ENCODE data around the gene ARHGAP15. TPM values are rescaled to one million over a fixed set of nuclear protein-coding genes. Genes with fewer than 3 reads are reported as not detected.

The ARHGAP15 gene
- total and polyA plus RNA-seq, 2 experiments from 2014 or later: 0.26 TPM; not detected in 1

- TF ChIP-seq ZNF462 (CRISPR knock-in tag; IDR thresholded peaks at IDR 0.05) (no peak), CREB1 (CRISPR knock-in tag; IDR thresholded peaks at IDR 0.05; ENCODE audit: low read depth) (no peak), STAT1 (IDR thresholded peaks at IDR 0.05; ENCODE audit: unreplicated experiment) (no peak), ZNF331 (CRISPR knock-in tag; IDR thresholded peaks at IDR 0.05; ENCODE audit: low read depth) (no peak), ZNF114 (CRISPR knock-in tag; IDR thresholded peaks at IDR 0.05) (no peak)
Observed at GRCh38 chr2:143146366-143146765, 17.1 kb downstream of the ARHGAP15 start (continued).

- no peak overlapping the region for H3K27ac Mint-ChIP-seq
- peaks cover 6% of the 10 kb centered on the region; the same call in 2 of the 3 replicates for H3K4me1 Mint-ChIP-seq
- no peaks in the 10 kb centered on the region for H4K20me1 ChIP-seq (replicated peaks; ENCODE audit: insufficient read depth)
- H3K27ac ChIP-seq (ENCODE audit: low read depth): no peak overlapping the region
- TF ChIP-seq EZH2 (IDR thresholded peaks at IDR 0.05; ENCODE audit: low read depth, unreplicated experiment) (no peak), CREB1 (CRISPR knock-in tag; IDR thresholded peaks at IDR 0.05; ENCODE audit: low read depth) (no peak), POLR2AphosphoS5 (IDR thresholded peaks at IDR 0.05; ENCODE audit: low read depth) (no peak), JUNB (IDR thresholded peaks at IDR 0.05; ENCODE audit: unreplicated experiment) (no peak), STAT1 (IDR thresholded peaks at IDR 0.05; ENCODE audit: unreplicated experiment) (no peak), NANOG (IDR thresholded peaks at IDR 0.05; ENCODE audit: borderline replicate concordance) (no peak), ETS1 (IDR thresholded peaks at IDR 0.05) (no peak)
- H3F3A ChIP-seq (replicated peaks; ENCODE audit: low read depth): no peaks in the 10 kb centered on the region
- H3K4me3 ChIP-seq: no peak overlapping the region
- no peaks in the 10 kb centered on the region for H3K9me3 Mint-ChIP-seq
- H3K79me2 ChIP-seq (replicated peaks; ENCODE audit: insufficient read depth): no peaks in the 10 kb centered on the region
- no peaks in the 10 kb centered on the region for H3K27me3 ChIP-seq (ENCODE audit: insufficient read depth)
- H3K36me3 Mint-ChIP-seq (ENCODE audit: low read depth): no peaks in the 10 kb centered on the region
- H2AFZ ChIP-seq: peak overlapping the region; percentile 70
- no peaks in the 10 kb centered on the region; the same call in 1 of the 2 replicates for H3K4me1 ChIP-seq (ENCODE audit: insufficient read depth)
- no peaks in the 10 kb centered on the region for H3K36me3 ChIP-seq (ENCODE audit: insufficient read depth)
- H3K4me2 ChIP-seq: no peak overlapping the region
- 0 out of 2 replicates have a peak, but pooled peaks cover 5% of the 10 kb centered on the region for H3K9me2 ChIP-seq (ENCODE audit: insufficient read depth)
- DNase-seq (ENCODE audit: low spot score): no peak
- no peak overlapping the region for H3K4me3 Mint-ChIP-seq
- no peak for ATAC-seq
- H3K27me3 Mint-ChIP-seq (ENCODE audit: insufficient read depth, low read depth, poor library complexity): no peaks in the 10 kb centered on the region
Observed at GRCh38 chr2:143146815-143147530, 17.8 kb downstream of the ARHGAP15 start.

All from GM23338 (cell line).